H1 (cell line): ENCODE data around the gene BTBD16. TPM values are rescaled to one million over a fixed set of nuclear protein-coding genes. Genes with fewer than 3 reads are reported as not detected.

Experiments
- CTCF ChIA-PET: fragments of 300-600 bp; sonication (Branson Sonifier 250); formaldehyde crosslinking; loops from one replicate; lab custom pipeline; 2021; ENCODE audit not compliant: partially characterized antibody; lab: Charles Lee
- POLR2A ChIA-PET: fragments of 300-600 bp; sonication (Branson Sonifier 250); formaldehyde crosslinking; loops from one replicate; lab custom pipeline; 2021; ENCODE audit warnings: inconsistent platforms; ENCODE audit not compliant: partially characterized antibody; lab: Charles Lee
- DNase-seq, 2 experiments: peaks; one replicate each; pipeline versions ENCODE4 v3.0.0 to v3.0.0-alpha.2; 2010 to 2022; ENCODE audit warnings: low spot score in 2 of 2, low read depth in 1 of 2, mixed read lengths in 1 of 2
- FAIRE-seq: peaks from 2 replicates; lab custom pipeline; 2011; peaks lifted over from hg19 to GRCh38; lab: Jason Lieb, UNC
- H2AFZ ChIP-seq: 2 replicates; pipeline ENCODE4 v1.8.1; 2012; ENCODE audit warnings: low read length, inconsistent platforms
- H2AK5ac ChIP-seq: 2 replicates; pipeline ENCODE4 v1.6.1; 2013; ENCODE audit warnings: low read depth, low read length
- H2BK120ac ChIP-seq: replicated peaks from 2 replicates; pipeline ENCODE3; 2013; ENCODE audit warnings: low read depth, low read length, inconsistent platforms
- H2BK12ac ChIP-seq: 2 replicates; pipeline ENCODE4 v1.6.1; 2013; ENCODE audit warnings: low read depth, low read length
- H2BK15ac ChIP-seq: 2 replicates; pipeline ENCODE4 v1.6.1; 2013; ENCODE audit warnings: low read length
- H2BK20ac ChIP-seq: 2 replicates; pipeline ENCODE4 v1.6.1; 2013; ENCODE audit warnings: low read length
- H2BK5ac ChIP-seq: 2 replicates; pipeline ENCODE4 v1.6.1; 2013; ENCODE audit warnings: low read depth, low read length
- H3K14ac ChIP-seq: 2 replicates; pipeline ENCODE4 v1.6.1; 2013; ENCODE audit warnings: inconsistent platforms; ENCODE audit not compliant: insufficient read length
- H3K18ac ChIP-seq: 2 replicates; pipeline ENCODE4 v1.6.1; 2013; ENCODE audit warnings: low read length; ENCODE audit errors: extremely low read depth
- H3K23ac ChIP-seq: 2 replicates; pipeline ENCODE4 v1.6.1; 2013; ENCODE audit warnings: inconsistent platforms; ENCODE audit not compliant: insufficient read length
- H3K23me2 ChIP-seq: 2 replicates; pipeline ENCODE4 v1.6.1; 2013; ENCODE audit warnings: low read depth, low read length
- H3K27ac ChIP-seq: 2 replicates; pipeline ENCODE4 v1.6.1; 2011; ENCODE audit warnings: low read depth, low read length, inconsistent platforms
- H3K27me3 ChIP-seq, 4 experiments: replicated peaks in 1 of 4; 1 replicate in 1 of 4; 2 replicates in 3 of 4; pipeline versions ENCODE4 v1.6.1 to v1.8.1; 2011 to 2013; ENCODE audit warnings: low read length in 3 of 4, mild to moderate bottlenecking in 3 of 4, inconsistent platforms in 2 of 4, mixed read lengths in 2 of 4, moderate library complexity in 1 of 4; ENCODE audit not compliant: control insufficient read depth in 3 of 4, insufficient read depth in 3 of 4; ENCODE audit errors: extremely low read depth in 1 of 4
- H3K36me3 ChIP-seq, 4 experiments: 2 replicates each; pipeline versions ENCODE4 v1.6.1 to v1.8.1; 2011 to 2013; ENCODE audit warnings: mild to moderate bottlenecking in 4 of 4, low read length in 3 of 4, moderate library complexity in 2 of 4, control low read depth in 1 of 4, inconsistent platforms in 1 of 4; ENCODE audit not compliant: insufficient read depth in 4 of 4, control insufficient read depth in 2 of 4
- H3K4ac ChIP-seq: replicated peaks from 2 replicates; pipeline ENCODE3; 2013; ENCODE audit warnings: low read length, low read depth, mixed read lengths, inconsistent platforms; ENCODE audit not compliant: insufficient read length
- H3K4me1 ChIP-seq, 4 experiments: replicated peaks in 1 of 4; 1 replicate in 1 of 4; 2 replicates in 3 of 4; pipeline versions ENCODE4 v1.6.1 to v1.8.1; 2011 to 2013; ENCODE audit warnings: low read length in 3 of 4, inconsistent platforms in 2 of 4, mixed read lengths in 1 of 4; ENCODE audit not compliant: insufficient read depth in 4 of 4, control insufficient read depth in 3 of 4
- H3K4me2 ChIP-seq, 2 experiments: 2 replicates each; pipeline versions ENCODE4 v1.6.1 to v1.8.1; 2011 to 2013; ENCODE audit warnings: low read depth in 2 of 2, low read length in 2 of 2, control low read depth in 1 of 2, inconsistent platforms in 1 of 2, mild to moderate bottlenecking in 1 of 2; ENCODE audit not compliant: insufficient read depth in 1 of 2
- H3K4me3 ChIP-seq, 4 experiments: fragments of 200-600, 300-600 bp in 1 of 4; sonication (generic), shearing (Covaris generic), sonication (Bioruptor Twin) in 1 of 4; 2 replicates each; pipeline versions ENCODE4 v1.5.1 to v1.8.1; 2011 to 2016; ENCODE audit warnings: low read length in 4 of 4, low read depth in 3 of 4, control low read depth in 2 of 4, inconsistent platforms in 2 of 4, mild to moderate bottlenecking in 2 of 4, mixed read lengths in 1 of 4, moderate library complexity in 1 of 4; ENCODE audit not compliant: insufficient read depth in 2 of 4; ENCODE audit errors: extremely low read depth in 1 of 4
- H3K56ac ChIP-seq: replicated peaks from 2 replicates; pipeline ENCODE3; 2013; ENCODE audit warnings: low read depth, mild to moderate bottlenecking, mixed read lengths, low read length, inconsistent platforms; ENCODE audit not compliant: insufficient read length
- H3K79me1 ChIP-seq: 2 replicates; pipeline ENCODE4 v1.6.1; 2013; ENCODE audit warnings: low read depth, low read length, control low read depth
- H3K79me2 ChIP-seq, 2 experiments: 2 replicates each; pipeline versions ENCODE4 v1.6.1 to v1.8.1; 2012 to 2013; ENCODE audit warnings: low read length in 2 of 2, mild to moderate bottlenecking in 2 of 2, inconsistent platforms in 1 of 2; ENCODE audit not compliant: insufficient read depth in 2 of 2, control insufficient read depth in 1 of 2
- H3K9ac ChIP-seq, 4 experiments: replicated peaks in 1 of 4; 1 replicate in 1 of 4; 2 replicates in 3 of 4; pipeline versions ENCODE4 v1.6.1 to v1.8.1; 2011 to 2013; ENCODE audit warnings: low read depth in 3 of 4, low read length in 3 of 4, control low read depth in 2 of 4, mild to moderate bottlenecking in 2 of 4, moderate library complexity in 2 of 4, inconsistent platforms in 1 of 4; ENCODE audit errors: extremely low read depth in 1 of 4
- H3K9me3 ChIP-seq, 2 experiments: 2 replicates each; pipeline versions ENCODE4 v1.6.1 to v1.8.1; 2012 to 2013; ENCODE audit warnings: mild to moderate bottlenecking in 2 of 2, moderate library complexity in 2 of 2, control low read depth in 1 of 2, inconsistent platforms in 1 of 2, low read depth in 1 of 2, low read length in 1 of 2, mixed read lengths in 1 of 2; ENCODE audit not compliant: insufficient read depth in 2 of 2
- H4K20me1 ChIP-seq, 2 experiments: replicated peaks in 1 of 2; 2 replicates each; pipeline versions ENCODE3 to v1.8.1; 2011 to 2013; ENCODE audit warnings: inconsistent platforms in 2 of 2, low read length in 2 of 2, mild to moderate bottlenecking in 1 of 2; ENCODE audit not compliant: insufficient read depth in 2 of 2, control insufficient read depth in 1 of 2
- H4K5ac ChIP-seq: 2 replicates; pipeline ENCODE4 v1.6.1; 2013; ENCODE audit warnings: low read length, low read depth, mixed read lengths, inconsistent platforms; ENCODE audit not compliant: insufficient read length
- H4K8ac ChIP-seq: 2 replicates; pipeline ENCODE4 v1.8.0; 2013; ENCODE audit warnings: mild to moderate bottlenecking, moderate library complexity, low read length, inconsistent platforms; ENCODE audit not compliant: insufficient read depth; ENCODE audit errors: extremely low read depth
- H4K91ac ChIP-seq: replicated peaks from 2 replicates; pipeline ENCODE3; 2013; ENCODE audit warnings: low read length, mixed read lengths, inconsistent platforms; ENCODE audit not compliant: insufficient read length
- CHD2 ChIP-seq: IDR thresholded peaks from 2 replicates; pipeline ENCODE4 v1.6.1; 2012; ENCODE audit warnings: low read length, improper control_type of control experiment
- EGR1 ChIP-seq: IDR thresholded peaks from 2 replicates; pipeline ENCODE4 v1.6.1; 2011; ENCODE audit warnings: low read depth, low read length, borderline replicate concordance
- EP300 ChIP-seq, 2 experiments: IDR thresholded peaks; 1 replicate in 1 of 2; 2 replicates in 1 of 2; pipeline ENCODE4 v1.6.1; 2011 to 2012; ENCODE audit warnings: low read depth in 2 of 2, low read length in 2 of 2, mild to moderate bottlenecking in 2 of 2, borderline replicate concordance in 1 of 2, inconsistent platforms in 1 of 2, moderate library complexity in 1 of 2
- SP1 ChIP-seq: IDR thresholded peaks from 2 replicates; pipeline ENCODE4 v1.6.1; 2011; ENCODE audit warnings: low read depth, low read length
- TAF7 ChIP-seq: optimal IDR thresholded peaks from 2 replicates; pipeline ENCODE3; 2011; ENCODE audit warnings: low read depth, mild to moderate bottlenecking, inconsistent platforms, low read length, moderate library complexity, borderline replicate concordance
- WGBS, 2 experiments: shearing (Covaris generic) in 1 of 2; methylation state at CpG; one replicate each; pipeline versions ENCODE4 v1.1.6 to v1.1.7; 2013 to 2015; ENCODE audit warnings: low lambda C conversion rate in 2 of 2, mixed read lengths in 2 of 2, inconsistent platforms in 1 of 2, low coverage in 1 of 2, missing lambda C conversion rate in 1 of 2; ENCODE audit not compliant: insufficient replicate concordance in 2 of 2, insufficient coverage in 1 of 2, insufficient read length in 1 of 2; ENCODE audit errors: extremely low coverage in 1 of 2, missing lambda C conversion rate in 1 of 2; 5-methylcytosine and 5-hydroxymethylcytosine counted together
- polyA plus RNA-seq, 7 experiments: library from polyadenylated mRNA; depleted of rRNA in 3 of 7; stranded (reverse) in 5 of 7; unstranded in 2 of 7; fragments of >200 nt in 5 of 7; fragments of 200-250 nt in 2 of 7; gene quantifications; 1 replicate in 5 of 7; 2 replicates in 1 of 7; 4 replicates in 1 of 7; pipeline versions ENCODE4 v1.2.1 to v1.2.3, GENCODE V29; 2011 to 2013; ENCODE audit warnings: missing spikeins in 2 of 7, mixed read lengths in 2 of 7
- total RNA-seq: library from RNA; stranded (reverse); fragmentation: NEBNext Ultra II Directional; extraction: Animal tissue kit (Norgen Biotek cat#: 25700); gene quantifications from 2 replicates; pipeline ENCODE4 v1.2.1, GENCODE V29; 2021

BTBD16 gene
- total and polyA plus RNA-seq, 2 of the 8 experiments (the other 6 are each of a cell fraction or from before 2014, with no cell fraction given) = 0.05 TPM; not detected in 1

DNA sequence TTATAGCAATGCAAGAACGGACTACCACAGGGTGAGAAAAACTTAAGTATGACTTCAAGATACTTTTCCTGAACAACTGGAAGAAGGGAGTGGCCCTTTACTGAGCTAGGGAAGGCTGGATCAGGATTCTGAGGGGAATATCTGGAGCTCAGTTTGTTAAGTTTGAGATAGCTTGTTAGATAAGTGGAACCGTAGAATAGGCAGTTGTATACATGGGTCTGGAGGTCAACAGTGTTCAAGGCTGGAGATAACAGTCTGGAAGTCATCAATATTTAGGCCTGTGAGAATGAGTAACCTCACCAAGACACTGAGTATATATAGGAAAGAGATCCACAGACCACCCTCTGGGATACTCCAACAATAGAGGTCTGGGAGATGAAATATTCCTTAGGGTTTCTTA is 110.6 kb downstream of the BTBD16 start:
- no peak overlapping the region for H3K56ac ChIP-seq
- no peaks in the 10 kb centered on the region for H3K9me3 ChIP-seq
- H2BK12ac ChIP-seq = no peak overlapping the region
- H3K79me1 ChIP-seq = peaks cover 6% of the 10 kb centered on the region; the same call in 1 of the 2 replicates
- H4K91ac ChIP-seq = no peak overlapping the region
- H4K20me1 ChIP-seq = peaks cover 0 to 2% of the 10 kb centered on the region in 2 experiments
- H3K23ac ChIP-seq = no peak overlapping the region
- no peaks in the 10 kb centered on the region for H3K23me2 ChIP-seq
- no peak overlapping the region for H3K18ac ChIP-seq
- ChIA-PET CTCF (interaction anchor here (0.7 to 1.1 kb wide), 2 partner anchors 8 to 83 kb away, joined by 4 read pairs; no protein-coding TSS in a partner anchor), POLR2A (interaction anchor here (0.6 kb wide), 1 partner anchor 56 kb away, joined by 3 read pairs; no protein-coding TSS in a partner anchor)
- no peak overlapping the region for H2BK20ac ChIP-seq
- H3K79me2 ChIP-seq = peaks cover 14 to 95% of the 10 kb centered on the region in 2 experiments; a peak in 3 of 4 replicates
- H2BK15ac ChIP-seq = no peak overlapping the region
- no peak overlapping the region; a peak in 1 of 7 replicates for H3K9ac ChIP-seq
- 48% methylated on average over 2 of the region's 2 CpGs; no CpG with 5 or more reads in 1 of the 2 experiments for WGBS, 2 experiments
- FAIRE-seq (no peak), DNase-seq (no peak)
- H3K4me2 ChIP-seq = no peak overlapping the region
- no peak overlapping the region for H3K27ac ChIP-seq
- H3K4ac ChIP-seq = no peak overlapping the region
- no peak overlapping the region for H3K14ac ChIP-seq
- H3K4me3 ChIP-seq = no peak overlapping the region
- H2AFZ ChIP-seq = no peak overlapping the region
- H4K5ac ChIP-seq = no peak overlapping the region
- H3K36me3 ChIP-seq = no peaks in the 10 kb centered on the region; a peak in 3 of 8 replicates
- peaks cover 0 to under 1% (median 0%) of the 10 kb centered on the region in 4 experiments; a peak in 1 of 7 replicates for H3K4me1 ChIP-seq
- no peaks in the 10 kb centered on the region for H3K27me3 ChIP-seq
- no peak overlapping the region for H2BK120ac ChIP-seq
- TF ChIP-seq TAF7 (no peak), EP300 (IDR thresholded peaks at IDR 0.05; ENCODE audit: borderline replicate concordance in 1 of 2, low read depth in 2 of 2, low read length in 2 of 2) (no peak), CHD2 (no peak), EGR1 (no peak), SP1 (no peak)
- TF ChIP-seq, all 59 proteins: peak for 0
- Histone ChIP-seq H2BK5ac (no peak overlapping the region), H2AK5ac (no peak overlapping the region), H4K8ac (no peak overlapping the region)
